ENCODE measurements around the gene CHMP2B. TPM values are rescaled to one million over a fixed set of nuclear protein-coding genes. Genes with fewer than 3 reads are reported as not detected.
"Not testable (repeated sequence)": the region's sequence is repeated elsewhere in the genome, so short reads cannot be mapped to it uniquely, and the experiment has no call there.

CHMP2B gene
- total RNA-seq, 2 experiments from 2014 or later = 28.4 to 29.0 TPM

DNA sequence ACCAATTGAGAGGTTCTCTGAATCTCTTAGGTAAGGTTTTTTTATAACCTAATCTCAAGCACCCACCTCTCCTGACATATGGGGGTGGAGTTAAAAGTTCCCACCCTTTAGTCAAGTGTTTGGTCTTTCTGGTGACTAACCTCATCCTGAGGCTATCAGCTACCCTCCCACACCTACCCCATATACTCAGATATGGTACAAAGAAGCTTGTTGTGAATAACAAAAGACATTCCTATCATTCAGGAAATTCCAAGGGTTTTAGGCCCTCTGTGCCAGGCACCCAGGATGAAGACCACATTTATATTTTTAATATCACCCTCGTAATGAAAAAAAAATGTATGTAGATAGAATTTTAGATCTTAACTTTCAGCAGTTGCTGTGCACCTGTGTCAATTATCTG, 9.0 kb downstream of the CHMP2B start:
- no peaks in the 10 kb centered on the region for H3K27me3 Mint-ChIP-seq
- intact Hi-C loops (cut with micrococcal nuclease) = no loop called here
- H3K27ac Mint-ChIP-seq = no peak overlapping the region
- peaks cover 29% of the 10 kb centered on the region for H3K4me1 Mint-ChIP-seq (ENCODE audit: low read depth)
- H3K9me3 Mint-ChIP-seq = no peaks in the 10 kb centered on the region
- H3K36me3 Mint-ChIP-seq = peaks cover 12% of the 10 kb centered on the region
- ChIA-PET CTCF (interaction anchor here (1.2 kb wide), 1 partner anchor 25 kb away, joined by 4 read pairs; no protein-coding TSS in a partner anchor), POLR2A (no interaction called here)
- DNase-seq = no peak
- H3K4me3 Mint-ChIP-seq = no peak overlapping the region

DNA sequence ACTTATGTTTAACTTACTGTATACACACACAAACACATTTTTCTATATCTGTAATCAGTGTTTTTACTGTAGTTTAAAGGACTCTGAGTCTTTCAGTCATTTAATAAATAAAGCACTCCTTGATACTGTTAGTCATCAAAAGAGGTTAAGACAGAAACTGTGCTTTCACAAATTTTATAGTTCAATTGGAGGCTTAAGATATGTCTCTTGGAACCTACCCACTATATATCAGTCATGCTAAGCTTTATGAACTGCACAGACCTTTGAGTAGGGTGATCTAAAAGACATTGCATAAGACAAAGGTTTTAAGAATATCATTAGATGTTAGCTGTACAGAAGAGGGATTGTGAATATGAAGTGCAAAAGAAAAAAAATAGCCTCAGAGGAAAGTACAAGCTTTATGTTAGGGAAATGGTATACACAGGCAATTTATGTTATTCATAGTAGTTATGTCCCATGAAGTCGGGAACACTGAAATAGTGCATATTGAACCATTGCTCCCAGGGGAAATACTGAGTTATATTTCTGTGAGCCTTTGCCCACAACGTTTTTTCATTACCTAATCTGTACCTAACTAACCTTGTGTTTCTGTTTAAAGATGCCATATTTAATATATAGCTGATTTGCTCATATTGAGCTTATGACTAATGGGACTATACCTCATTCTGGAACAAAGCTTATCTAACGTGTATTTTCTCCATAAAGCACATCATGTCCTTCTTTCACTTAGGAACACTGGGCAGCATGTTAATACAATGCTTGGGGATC, 19.7 kb downstream of the CHMP2B start:
- intact Hi-C loops (cut with micrococcal nuclease) = no loop called here
- POLR2A ChIA-PET = no interaction called here
- CTCF ChIA-PET = interaction anchor here (1.2 to 1.3 kb wide), 2 partner anchors 13 to 14 kb away, joined by 4 read pairs; no protein-coding TSS in a partner anchor

DNA sequence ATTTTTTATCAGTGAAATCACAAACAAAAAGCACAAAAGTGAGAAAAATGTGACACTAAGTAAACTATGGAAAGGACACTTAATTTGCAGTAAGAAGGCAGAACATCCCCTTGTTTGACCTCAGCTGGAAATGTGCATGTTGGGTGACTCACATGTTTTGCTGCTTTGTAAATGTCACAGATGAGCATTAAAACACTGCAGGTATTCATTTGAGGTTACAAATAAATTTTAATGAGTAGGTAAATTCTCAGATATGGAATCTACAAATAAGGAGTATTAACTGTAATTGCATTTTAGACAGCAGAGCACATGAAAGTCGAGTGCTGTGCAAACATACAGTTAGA, 20.3 kb downstream of the CHMP2B start:
- Mint-ChIP-seq H3K27ac (no peak overlapping the region), H3K4me3 (no peak overlapping the region), H3K9me3 (no peaks in the 10 kb centered on the region), H3K4me1 (ENCODE audit: low read depth) (peaks cover 13% of the 10 kb centered on the region), H3K27me3 (no peaks in the 10 kb centered on the region), H3K36me3 (peaks cover 13% of the 10 kb centered on the region)
- POLR2A ChIA-PET = no interaction called here
- no peak for DNase-seq
- CTCF ChIA-PET = interaction anchor here (1.2 to 1.3 kb wide), 2 partner anchors 12 to 13 kb away, joined by 4 read pairs; no protein-coding TSS in a partner anchor
- intact Hi-C loops (cut with micrococcal nuclease) = no loop called here

More for the DNA sequence above, 19.7 kb downstream of the CHMP2B start:
- Mint-ChIP-seq H3K4me1 (ENCODE audit: low read depth) (peaks cover 16% of the 10 kb centered on the region), H3K27me3 (no peaks in the 10 kb centered on the region), H3K27ac (peak overlapping the region; percentile 29), H3K9me3 (no peaks in the 10 kb centered on the region), H3K4me3 (no peak overlapping the region), H3K36me3 (peaks cover 15% of the 10 kb centered on the region)
- DNase-seq = no peak

DNA sequence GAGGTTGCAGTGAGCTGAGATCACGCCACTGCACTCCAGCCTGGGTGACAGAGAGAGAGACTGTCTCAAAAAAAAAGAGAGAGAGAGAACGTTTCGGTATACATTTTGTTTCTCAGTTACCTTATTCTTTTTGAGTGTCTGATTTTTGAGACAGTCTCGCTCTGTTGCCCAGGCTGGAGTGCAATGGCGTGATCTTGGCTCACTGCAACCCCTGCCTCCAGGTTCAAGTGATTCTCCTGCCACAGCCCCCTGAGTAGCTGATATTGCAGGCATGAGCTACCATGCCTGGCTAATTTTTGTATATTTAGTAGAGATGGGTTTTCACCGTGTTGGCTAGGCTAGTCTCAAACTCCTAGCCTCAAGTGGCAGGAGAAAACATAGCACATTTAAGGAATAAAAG, 21.1 kb downstream of the CHMP2B start:
- H3K27ac Mint-ChIP-seq; intact Hi-C loops (cut with micrococcal nuclease): not testable (repeated sequence)
- H3K36me3 Mint-ChIP-seq = peaks cover 14% of the 10 kb centered on the region

DNA sequence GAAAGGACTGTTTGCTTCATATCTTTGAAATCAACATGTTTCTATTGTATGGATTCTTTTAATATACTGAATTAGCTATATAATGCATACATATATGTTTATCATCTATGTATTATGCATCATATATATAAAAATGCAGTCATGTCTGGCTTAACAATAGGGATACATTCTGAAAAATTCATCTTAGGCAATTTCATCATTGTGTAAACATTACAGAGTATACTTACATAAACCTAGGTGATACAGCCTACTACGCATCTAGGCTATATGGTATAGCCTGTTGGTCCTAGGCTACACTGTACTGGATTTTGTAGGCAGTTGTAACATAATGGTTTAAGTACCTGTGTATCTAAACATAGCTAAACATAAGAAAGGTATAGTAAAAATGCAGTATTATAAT, 21.7 kb downstream of the CHMP2B start:
- H3K27ac Mint-ChIP-seq = no peak overlapping the region
- CTCF ChIA-PET = no interaction called here
- H3K36me3 Mint-ChIP-seq = peaks cover 19% of the 10 kb centered on the region
- H3K9me3 Mint-ChIP-seq = no peaks in the 10 kb centered on the region
- H3K4me3 Mint-ChIP-seq = no peak overlapping the region
- peaks cover 10% of the 10 kb centered on the region for H3K4me1 Mint-ChIP-seq (ENCODE audit: low read depth)
- no peak for DNase-seq
- intact Hi-C loops (cut with micrococcal nuclease) = no loop called here
- POLR2A ChIA-PET = no interaction called here
- no peaks in the 10 kb centered on the region for H3K27me3 Mint-ChIP-seq

More for the DNA sequence above, 21.1 kb downstream of the CHMP2B start:
- H3K9me3 Mint-ChIP-seq, CTCF ChIA-PET, POLR2A ChIA-PET, H3K4me3 Mint-ChIP-seq, DNase-seq, H3K27me3 Mint-ChIP-seq: not testable (repeated sequence)
- peaks cover 12% of the 10 kb centered on the region for H3K4me1 Mint-ChIP-seq (ENCODE audit: low read depth)

DNA sequence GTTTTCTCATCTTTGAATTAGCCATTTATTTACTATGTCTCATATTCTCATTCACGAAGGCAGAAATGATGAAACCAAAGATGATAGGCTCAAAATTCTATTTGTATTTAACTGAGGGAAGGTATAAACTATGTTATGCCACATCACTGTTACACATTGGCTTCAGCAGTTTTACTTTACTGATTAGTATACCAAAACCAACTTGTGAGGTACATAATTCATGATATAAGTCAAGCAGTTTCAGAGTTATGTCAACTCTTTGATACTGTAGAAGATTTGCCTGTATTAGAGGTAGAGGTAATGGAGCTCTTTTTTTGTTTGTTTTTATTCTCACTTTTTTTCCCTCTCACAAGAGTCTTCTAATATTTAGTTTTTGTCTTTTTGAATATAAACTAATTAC, 22.9 kb downstream of the CHMP2B start:
- no peaks in the 10 kb centered on the region for H3K9me3 Mint-ChIP-seq
- CTCF ChIA-PET = interaction anchor here (1.7 kb wide), 1 partner anchor 10 kb away, joined by 17 read pairs; no protein-coding TSS in a partner anchor

DNA sequence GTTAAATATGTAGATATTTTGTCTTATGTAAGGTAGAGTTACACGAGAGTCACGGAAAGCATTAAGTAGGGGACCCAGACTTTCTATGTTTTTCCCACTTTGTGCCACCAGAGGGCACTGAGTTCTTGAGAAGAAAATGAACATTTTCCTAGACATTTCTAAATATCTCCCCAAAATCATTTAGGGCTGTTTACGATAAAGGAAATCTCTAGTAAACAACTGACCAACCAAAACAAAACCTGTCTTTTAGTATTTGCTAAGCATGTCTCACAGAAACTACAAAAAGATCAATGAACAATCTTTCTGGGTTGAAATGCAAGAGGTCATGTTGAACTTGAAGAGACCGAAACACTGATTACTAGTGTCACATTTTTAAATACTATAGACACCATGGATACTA, 33.2 kb downstream of the CHMP2B start:
- POLR2A ChIA-PET = no interaction called here
- intact Hi-C loops (cut with micrococcal nuclease) = loop anchor here (5.0 kb wide), 1 partner anchor 242 kb away; no protein-coding TSS in a partner anchor
- Mint-ChIP-seq H3K4me3 (no peak overlapping the region), H3K36me3 (no peaks in the 10 kb centered on the region), H3K4me1 (ENCODE audit: low read depth) (peaks cover 3% of the 10 kb centered on the region), H3K9me3 (no peaks in the 10 kb centered on the region), H3K27ac (no peak overlapping the region), H3K27me3 (no peaks in the 10 kb centered on the region)
- DNase-seq = peak; percentile 40
- CTCF ChIA-PET = interaction anchor here (0.8 to 3.7 kb wide), 17 partner anchors 9 to 852 kb away, joined by 3 to 29 read pairs (median 6); partner anchors contain the start of gene CHMP2B

More for the DNA sequence above, 22.9 kb downstream of the CHMP2B start:
- Mint-ChIP-seq H3K27me3 (no peaks in the 10 kb centered on the region), H3K4me3 (no peak overlapping the region), H3K4me1 (ENCODE audit: low read depth) (peaks cover 8% of the 10 kb centered on the region), H3K36me3 (peaks cover 19% of the 10 kb centered on the region), H3K27ac (no peak overlapping the region)
- DNase-seq = no peak
- POLR2A ChIA-PET = no interaction called here
- intact Hi-C loops (cut with micrococcal nuclease) = no loop called here

DNA sequence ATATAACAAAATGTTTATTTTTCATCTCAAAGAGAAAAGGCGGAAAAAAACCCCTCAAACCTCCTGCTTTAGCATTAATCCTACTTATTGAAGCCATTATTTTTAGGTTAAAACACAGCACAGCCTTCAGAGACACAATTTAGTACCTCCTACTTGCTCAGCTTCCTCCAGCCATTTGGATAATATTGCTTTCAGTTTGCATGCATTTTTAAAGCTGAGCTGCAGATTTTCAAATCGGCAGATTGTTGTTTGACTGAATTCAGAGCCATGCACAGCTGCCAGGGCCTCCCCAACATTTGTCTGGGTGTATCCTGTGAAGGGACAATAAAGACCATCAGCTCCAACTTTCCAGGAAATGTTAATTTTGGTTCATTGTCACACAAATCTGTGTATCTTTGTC, 34.8 kb downstream of the CHMP2B start:
- no peak overlapping the region for H3K4me3 Mint-ChIP-seq
- ChIA-PET POLR2A (interaction anchor here (0.6 kb wide), 1 partner anchor 15 kb away, joined by 3 read pairs; no protein-coding TSS in a partner anchor), CTCF (interaction anchor here (1.6 to 3.7 kb wide), 5 partner anchors 9 to 241 kb away, joined by 4 to 29 read pairs (median 10); no protein-coding TSS in a partner anchor)
- H3K4me1 Mint-ChIP-seq (ENCODE audit: low read depth) = peaks cover 3% of the 10 kb centered on the region
- no peak for DNase-seq
- H3K27ac Mint-ChIP-seq = no peak overlapping the region
- H3K9me3 Mint-ChIP-seq = no peaks in the 10 kb centered on the region
- H3K27me3 Mint-ChIP-seq = no peaks in the 10 kb centered on the region
- intact Hi-C loops (cut with micrococcal nuclease) = loop anchor here (5.0 kb wide), 1 partner anchor 240 kb away; no protein-coding TSS in a partner anchor
- H3K36me3 Mint-ChIP-seq = no peaks in the 10 kb centered on the region

DNA sequence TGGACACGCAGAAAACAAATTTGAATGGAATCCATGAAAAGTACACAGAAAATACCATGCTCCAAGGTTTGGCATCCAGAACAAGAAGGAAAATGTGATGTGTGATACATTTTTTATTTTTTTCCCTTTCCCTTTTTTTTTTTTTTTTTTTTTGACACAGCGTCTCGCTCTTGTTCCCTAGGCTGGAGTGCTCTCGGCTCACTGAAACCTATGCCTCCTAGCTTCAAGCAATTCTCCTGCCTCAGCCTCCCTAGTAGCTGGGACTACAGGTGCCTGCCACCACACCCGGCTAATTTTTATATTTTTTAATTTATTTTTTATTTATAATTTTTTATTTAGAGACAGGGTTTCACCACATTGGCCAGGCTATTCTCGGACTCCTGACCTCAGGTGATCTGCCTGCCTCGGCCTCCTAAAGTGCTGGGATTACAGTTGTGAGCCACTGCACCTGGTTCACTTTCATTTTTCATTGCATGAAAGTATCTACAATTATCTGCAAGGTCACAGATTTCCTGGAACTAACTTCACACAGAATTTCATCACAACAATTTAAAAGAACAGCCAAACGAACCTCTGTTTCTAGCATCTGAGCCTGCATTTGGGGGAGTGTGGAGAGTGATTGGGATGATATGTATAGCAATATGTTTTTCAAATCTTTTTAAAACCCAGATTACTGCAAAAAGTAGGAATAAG, 41.0 kb downstream of the CHMP2B start:
- peaks cover under 1% of the 10 kb centered on the region for H3K27me3 Mint-ChIP-seq
- H3K9me3 Mint-ChIP-seq = no peaks in the 10 kb centered on the region
- no peak overlapping the region for H3K4me3 Mint-ChIP-seq
- H3K4me1 Mint-ChIP-seq (ENCODE audit: low read depth) = peaks cover 21% of the 10 kb centered on the region
- no peak for DNase-seq
- POLR2A ChIA-PET = no interaction called here
- intact Hi-C loops (cut with micrococcal nuclease) = no loop called here
- H3K36me3 Mint-ChIP-seq = no peaks in the 10 kb centered on the region
- CTCF ChIA-PET = no interaction called here
- H3K27ac Mint-ChIP-seq = no peak overlapping the region

DNA sequence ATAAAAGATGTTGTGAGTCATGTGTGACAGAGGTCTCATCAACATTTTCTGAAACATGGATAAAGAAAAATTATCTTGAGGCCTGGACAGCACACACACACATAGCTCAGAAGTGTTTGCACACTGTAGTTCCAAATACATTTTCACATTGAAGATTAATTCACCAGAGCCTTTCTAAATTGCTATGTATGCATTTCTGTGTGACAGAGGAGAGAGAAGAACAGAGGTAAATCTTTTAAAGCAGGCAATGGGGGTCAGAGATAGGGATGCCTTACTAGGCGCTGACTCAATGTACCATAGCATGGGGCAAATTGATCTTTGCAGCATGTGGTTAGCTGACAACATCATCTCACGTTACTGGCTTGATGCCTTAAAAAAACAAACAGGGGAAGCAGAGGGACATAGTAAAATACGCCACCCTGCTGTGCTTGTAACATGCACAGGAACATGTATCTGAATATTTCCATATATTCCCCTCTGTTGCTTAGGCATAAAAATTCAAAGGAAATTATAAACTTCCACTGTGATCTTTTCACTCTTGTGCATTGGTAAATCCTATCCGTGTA, 41.6 kb downstream of the CHMP2B start:
- Mint-ChIP-seq H3K4me3 (no peak overlapping the region), H3K27me3 (peaks cover 7% of the 10 kb centered on the region), H3K4me1 (ENCODE audit: low read depth) (peaks cover 26% of the 10 kb centered on the region), H3K9me3 (no peaks in the 10 kb centered on the region), H3K36me3 (no peaks in the 10 kb centered on the region), H3K27ac (no peak overlapping the region)
- no peak for DNase-seq
- intact Hi-C loops (cut with micrococcal nuclease) = no loop called here
- POLR2A ChIA-PET = no interaction called here
- CTCF ChIA-PET = no interaction called here

DNA sequence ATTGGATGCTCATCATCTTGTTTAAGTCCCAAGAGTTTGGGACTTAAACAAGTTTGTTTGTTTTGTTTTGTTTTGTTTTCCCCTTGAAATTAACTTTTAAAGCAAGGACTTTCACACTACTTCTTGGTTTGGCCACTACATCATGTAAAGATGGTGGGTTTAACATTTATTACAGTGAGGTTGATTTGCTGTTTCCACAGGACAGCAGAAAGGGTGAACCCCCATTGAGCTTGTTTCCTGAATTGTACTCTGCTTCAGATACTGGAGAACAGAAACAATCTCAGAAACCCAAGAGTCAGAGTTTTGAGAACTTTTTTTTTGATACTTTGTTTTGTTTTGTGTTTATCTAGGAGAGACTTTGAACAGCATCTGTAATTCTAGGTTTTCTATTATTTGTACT, 42.6 kb downstream of the CHMP2B start:
- no peaks in the 10 kb centered on the region for H3K36me3 Mint-ChIP-seq
- ChIA-PET POLR2A (no interaction called here), CTCF (interaction anchor here (3.4 kb wide), 1 partner anchor 9 kb away, joined by 29 read pairs; no protein-coding TSS in a partner anchor)
- H3K4me3 Mint-ChIP-seq = no peak overlapping the region
- DNase-seq = no peak
- peaks cover 26% of the 10 kb centered on the region for H3K4me1 Mint-ChIP-seq (ENCODE audit: low read depth)
- peaks cover 7% of the 10 kb centered on the region for H3K27me3 Mint-ChIP-seq
- intact Hi-C loops (cut with micrococcal nuclease) = no loop called here
- no peak overlapping the region for H3K27ac Mint-ChIP-seq
- no peaks in the 10 kb centered on the region for H3K9me3 Mint-ChIP-seq

All from activated CD4-positive, alpha-beta memory T cell treated with anti-CD3 and anti-CD28 coated beads for 36 hours (primary cell).